ENCODE results near the gene YAP1. TPM values are rescaled to one million over a fixed set of nuclear protein-coding genes. Genes with fewer than 3 reads are reported as not detected.

The YAP1 gene
- total and polyA plus RNA-seq, 11 donors, result 15.2 to 93.0 (median 71.5) TPM

GRCh38 chr11:102192349-102193066 lies 82.3 kb downstream of the YAP1 start:
- Histone ChIP-seq H3K9me3 (no peaks in the 10 kb centered on the region), H3K4me1 (peaks cover 0 to 19% (median 10%) of the 10 kb centered on the region in 12 donors), H3K4me3 (no peak overlapping the region), H3K36me3 (no peaks in the 10 kb centered on the region), H3K27ac (no peak overlapping the region), H3K27me3 (no peaks in the 10 kb centered on the region)
- TF ChIP-seq CTCF (IDR thresholded peaks at IDR 0.05) (no peak), POLR2A (IDR thresholded peaks at IDR 0.05) (no peak)
- intact Hi-C loops (cut with DNase I), result no loop called here
- ATAC-seq, result no peak
- no peak for DNase-seq

- Histone ChIP-seq H3K9me3 (no peaks in the 10 kb centered on the region), H3K27me3 (no peaks in the 10 kb centered on the region), H3K4me3 (no peak overlapping the region), H3K4me1 (peaks cover 0 to 14% (median 0%) of the 10 kb centered on the region in 12 donors), H3K27ac (no peak overlapping the region), H3K36me3 (no peaks in the 10 kb centered on the region)
- TF ChIP-seq POLR2A (IDR thresholded peaks at IDR 0.05) (no peak), CTCF (IDR thresholded peaks at IDR 0.05) (no peak)
- DNase-seq (no peak), ATAC-seq (no peak)
- intact Hi-C loops (cut with DNase I), result no loop called here
These were observed 84.0 kb downstream of the YAP1 start for GRCh38 chr11:102194257-102194656.

- ATAC-seq (no peak), DNase-seq (no peak)
- 91 to 94% (median 93%) methylated on average over 1 of the region's 1 CpG for WGBS, 4 donors
- no peak for TF ChIP-seq CTCF (IDR thresholded peaks at IDR 0.05)
- TF ChIP-seq POLR2A (IDR thresholded peaks at IDR 0.05), result no peak
- Histone ChIP-seq H3K9me3 (no peaks in the 10 kb centered on the region), H3K27me3 (no peaks in the 10 kb centered on the region), H3K36me3 (no peaks in the 10 kb centered on the region), H3K4me1 (peaks cover 0 to 14% (median 0%) of the 10 kb centered on the region in 12 donors), H3K27ac (no peak overlapping the region), H3K4me3 (no peak overlapping the region)
- intact Hi-C loops (cut with DNase I), result no loop called here
These were observed 84.7 kb downstream of the YAP1 start for GRCh38 chr11:102194990-102195389.

GRCh38 chr11:102196351-102196750 lies 86.1 kb downstream of the YAP1 start:
- Histone ChIP-seq H3K27me3 (no peaks in the 10 kb centered on the region), H3K4me1 (peaks cover 0 to 14% (median 0%) of the 10 kb centered on the region in 12 donors), H3K4me3 (no peak overlapping the region), H3K27ac (no peak overlapping the region), H3K9me3 (no peaks in the 10 kb centered on the region), H3K36me3 (no peaks in the 10 kb centered on the region)
- intact Hi-C loops (cut with DNase I), result no loop called here
- TF ChIP-seq POLR2A (IDR thresholded peaks at IDR 0.05), result no peak
- no peak for TF ChIP-seq CTCF (IDR thresholded peaks at IDR 0.05)
- 79 to 97% (median 90%) methylated on average over 1 of the region's 1 CpG for WGBS, 4 donors
- DNase-seq (no peak), ATAC-seq (no peak)

Data from heart left ventricle (tissue), 16 donors.